ENCODE results near the gene SPANXD.
"Not testable (repeated sequence)": the region's sequence is repeated elsewhere in the genome, so short reads cannot be mapped to it uniquely, and the experiment has no call there.

The SPANXD gene

GRCh38 chrX:141698639-141699038 lies at the start of gene SPANXD:
SPANXD (minus strand) TSS chrX:141698739; CDS start chrX:141698405, 334 bp downstream.
- DNase-seq, result not testable (repeated sequence)

GRCh38 chrX:141742666-141743065 lies 44.1 kb upstream of the SPANXD start:
- DNase-seq, result no peak

GRCh38 chrX:141736656-141737055 lies 38.1 kb upstream of the SPANXD start:
- no peak for DNase-seq

- no peak for DNase-seq
These were observed 34.8 kb upstream of the SPANXD start for GRCh38 chrX:141733371-141733770.

GRCh38 chrX:141732031-141732430 lies 33.5 kb upstream of the SPANXD start:
- no peak for DNase-seq

- no peak for DNase-seq
These were observed 25.6 kb upstream of the SPANXD start for GRCh38 chrX:141724186-141724585.

GRCh38 chrX:141714680-141715079 lies 16.1 kb upstream of the SPANXD start:
- DNase-seq, result no peak

GRCh38 chrX:141701072-141701471 lies 2.5 kb upstream of the SPANXD start:
- DNase-seq, result no peak

- DNase-seq, result no peak
These were observed 24.6 kb downstream of the SPANXD start for GRCh38 chrX:141673946-141674345.

- no peak for DNase-seq
These were observed 28.9 kb downstream of the SPANXD start for GRCh38 chrX:141669689-141670088.

GRCh38 chrX:141668371-141668770 lies 30.2 kb downstream of the SPANXD start:
- DNase-seq, result no peak

GRCh38 chrX:141662781-141663180 lies 35.8 kb downstream of the SPANXD start:
- DNase-seq, result no peak

GRCh38 chrX:141652286-141652685 lies 46.3 kb downstream of the SPANXD start:
- DNase-seq, result no peak
